A549 (cell line): ENCODE measurements around the gene GIT2. TPM values are rescaled to one million over a fixed set of nuclear protein-coding genes. Genes with fewer than 3 reads are reported as not detected.

Experiments used
- ATAC-seq, 2 experiments: fragments of 200-7000 bp in 1 of 2; fragments of >200 bp in 1 of 2; cut with Nextera tagmentation in 1 of 2; cut with Tn5 transposase in 1 of 2; 3 replicates each; pipeline versions ENCODE4 v1.8.0 to v1.9.1; 2018 to 2020; ENCODE audit warnings: mild to moderate bottlenecking in 1 of 2, moderate library complexity in 1 of 2
- CTCF ChIA-PET: fragments of 300-600 bp; sonication (Branson Sonifier 250); formaldehyde crosslinking; extraction: SDS; loops from one replicate; lab custom pipeline; 2021; ENCODE audit warnings: antibody characterized with exemption, inconsistent platforms; lab: Yijun Ruan, JAX
- POLR2A ChIA-PET: fragments of 350-600 bp; formaldehyde crosslinking; extraction: SDS; loops from one replicate; lab custom pipeline; 2021; ENCODE audit warnings: antibody characterized with exemption, inconsistent platforms; lab: Yijun Ruan, JAX
- DNase-seq, 2 experiments: peaks; one replicate each; pipeline versions ENCODE4 v3.0.0 to v3.0.0-alpha.2; 2011 to 2016; ENCODE audit warnings: low read depth in 1 of 2, low spot score in 1 of 2
- FAIRE-seq: peaks from 2 replicates; lab custom pipeline; 2011; peaks lifted over from hg19 to GRCh38; lab: Jason Lieb, UNC
- H3K27ac ChIP-seq, 2 experiments: fragments of >200 bp; sonication (Bioruptor Twin); formaldehyde crosslinking; 3 replicates each; pipeline ENCODE4 v1.5.1; 2016 to 2017
- H3K4me1 ChIP-seq: fragments of >200 bp; sonication (Bioruptor Twin); formaldehyde crosslinking; 3 replicates; pipeline ENCODE4 v1.6.1; 2016
- H3K4me2 ChIP-seq: fragments of >200 bp; sonication (Bioruptor Twin); formaldehyde crosslinking; 3 replicates; pipeline ENCODE4 v1.6.1; 2016
- H3K4me3 ChIP-seq: fragments of >200 bp; sonication (Bioruptor Twin); formaldehyde crosslinking; 3 replicates; pipeline ENCODE4 v1.5.1; 2016
- H3K9me3 ChIP-seq: fragments of >200 bp; sonication (Bioruptor Twin); formaldehyde crosslinking; 3 replicates; pipeline ENCODE4 v1.6.1; 2016
- CBX2 ChIP-seq: fragments of 200-600 bp; sonication (generic); IDR thresholded peaks from 2 replicates; pipeline ENCODE4 v1.6.1; 2016; ENCODE audit warnings: low read depth, mild to moderate bottlenecking, borderline replicate concordance
- CBX8 ChIP-seq: fragments of 200-600 bp; sonication (generic); IDR thresholded peaks from 2 replicates; pipeline ENCODE4 v1.6.1; 2016
- CHD4 ChIP-seq: fragments of 200-600 bp; sonication (generic); IDR thresholded peaks from 2 replicates; pipeline ENCODE4 v1.6.1; 2016; ENCODE audit warnings: antibody characterized with exemption, mild to moderate bottlenecking, borderline replicate concordance
- EP300 ChIP-seq, 2 experiments: fragments of >200 bp; sonication (Bioruptor Twin); formaldehyde crosslinking; IDR thresholded peaks; 2 replicates in 1 of 2; 3 replicates in 1 of 2; pipeline ENCODE4 v1.6.1; 2016 to 2017
- ESRRA ChIP-seq: fragments of 150-350 bp; IDR thresholded peaks from 2 replicates; pipeline ENCODE4 v1.6.1; 2014; ENCODE audit warnings: mild to moderate bottlenecking, low read length, borderline replicate concordance
- FOSB ChIP-seq: fragments of 250-450 bp; sonication (Bioruptor Pico); IDR thresholded peaks from 2 replicates; pipeline ENCODE4 v1.5.0; 2020; ENCODE audit warnings: mild to moderate bottlenecking, moderate library complexity
- HEYL ChIP-seq: fragments of 250-450 bp; sonication (Bioruptor Pico); IDR thresholded peaks from 2 replicates; pipeline ENCODE4 v1.8.0; 2021; ENCODE audit warnings: mild to moderate bottlenecking, moderate library complexity
- JUN ChIP-seq, 2 experiments: fragments of >200 bp; sonication (Bioruptor Twin); formaldehyde crosslinking; IDR thresholded peaks; 2 replicates in 1 of 2; 3 replicates in 1 of 2; pipeline ENCODE4 v1.6.1; 2016 to 2017
- MAFK ChIP-seq: fragments of 450-650 bp; IDR thresholded peaks from 2 replicates; pipeline ENCODE4 v1.6.1; 2014; ENCODE audit not compliant: partially characterized antibody
- MAZ ChIP-seq: fragments of 150-350 bp; IDR thresholded peaks from 2 replicates; pipeline ENCODE4 v1.6.1; 2014; ENCODE audit warnings: antibody characterized with exemption, low read depth, low read length, borderline replicate concordance
- POLR2AphosphoS2 ChIP-seq: conservative IDR thresholded peaks from 2 replicates; pipeline ENCODE4 v1.6.1; 2012; ENCODE audit warnings: low read length, improper control_type of control experiment, inconsistent platforms
- REST ChIP-seq: fragments of 200-600 bp; sonication (generic); IDR thresholded peaks from 2 replicates; pipeline ENCODE4 v1.6.1; 2016; ENCODE audit warnings: antibody characterized with exemption, mild to moderate bottlenecking, moderate library complexity
- RFX5 ChIP-seq: fragments of 450-650 bp; IDR thresholded peaks from 2 replicates; pipeline ENCODE4 v1.7.1; 2014; ENCODE audit warnings: antibody characterized with exemption, mild to moderate bottlenecking, moderate library complexity
- RNF2 ChIP-seq: fragments of 200-600 bp; sonication (generic); IDR thresholded peaks from 2 replicates; pipeline ENCODE4 v1.6.1; 2016; ENCODE audit warnings: low read depth, mild to moderate bottlenecking, antibody characterized with exemption, moderate library complexity, borderline replicate concordance
- SMC3 ChIP-seq: fragments of >200 bp; sonication (Bioruptor Twin); formaldehyde crosslinking; IDR thresholded peaks from 3 replicates; pipeline ENCODE4 v1.6.1; 2018; ENCODE audit warnings: inconsistent platforms
- SREBF2 ChIP-seq: fragments of 450-650 bp; IDR thresholded peaks from 2 replicates; pipeline ENCODE4 v1.6.1; 2014; ENCODE audit warnings: mild to moderate bottlenecking, moderate library complexity
- WGBS: methylation state at CpG from one replicate; pipeline ENCODE4 v1.1.6; 2017; ENCODE audit errors: missing lambda C conversion rate; 5-methylcytosine and 5-hydroxymethylcytosine counted together
- polyA plus RNA-seq, 4 experiments: library from polyadenylated mRNA; depleted of rRNA in 3 of 4; stranded (reverse); fragments of >200 nt; fragmentation: RNase III in 1 of 4; extraction: RNeasy Plus Mini Kit Qiagen cat#74134 plus additional on column Dnase treatment in 1 of 4; gene quantifications; 2 replicates in 3 of 4; 3 replicates in 1 of 4; pipeline ENCODE4 v1.2.3, GENCODE V29; 2011 to 2017
- TF ChIP-seq, protein P1 (sequence below): fragments of >200 bp; sonication (Bioruptor Twin); formaldehyde crosslinking; IDR thresholded peaks from 3 replicates; pipeline ENCODE4 v1.6.1; 2016
- TF ChIP-seq, protein P2 (sequence below): fragments of 250-450 bp; sonication (Bioruptor Pico); IDR thresholded peaks from 2 replicates; pipeline ENCODE4 v1.5.0; 2020; ENCODE audit warnings: low read depth, mild to moderate bottlenecking, moderate library complexity
- TF ChIP-seq, protein P3 (sequence below): fragments of 450-650 bp; IDR thresholded peaks from 2 replicates; pipeline ENCODE4 v1.6.1; 2014; ENCODE audit warnings: antibody characterized with exemption

Gene GIT2
- polyA plus RNA-seq, 2 of the 4 experiments (the other 2 are of a cell fraction) = 18.5 to 38.0 TPM

- no peak for DNase-seq
- H3K4me3 ChIP-seq = no peak overlapping the region
- no peak for FAIRE-seq
- POLR2A ChIA-PET = no interaction called here
- no peak for ATAC-seq
- no peak for TF ChIP-seq POLR2AphosphoS2
- TF ChIP-seq FOSB = no peak
- TF ChIP-seq JUN (IDR thresholded peaks at IDR 0.05) = no peak
- no peak for TF ChIP-seq CHD4
- TF ChIP-seq, protein P1, sequence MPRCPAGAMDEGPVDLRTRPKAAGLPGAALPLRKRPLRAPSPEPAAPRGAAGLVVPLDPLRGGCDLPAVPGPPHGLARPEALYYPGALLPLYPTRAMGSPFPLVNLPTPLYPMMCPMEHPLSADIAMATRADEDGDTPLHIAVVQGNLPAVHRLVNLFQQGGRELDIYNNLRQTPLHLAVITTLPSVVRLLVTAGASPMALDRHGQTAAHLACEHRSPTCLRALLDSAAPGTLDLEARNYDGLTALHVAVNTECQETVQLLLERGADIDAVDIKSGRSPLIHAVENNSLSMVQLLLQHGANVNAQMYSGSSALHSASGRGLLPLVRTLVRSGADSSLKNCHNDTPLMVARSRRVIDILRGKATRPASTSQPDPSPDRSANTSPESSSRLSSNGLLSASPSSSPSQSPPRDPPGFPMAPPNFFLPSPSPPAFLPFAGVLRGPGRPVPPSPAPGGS = no peak
- TF ChIP-seq CBX8 = no peak
- TF ChIP-seq REST = no peak
- TF ChIP-seq ESRRA = no peak
- TF ChIP-seq, protein P2, sequence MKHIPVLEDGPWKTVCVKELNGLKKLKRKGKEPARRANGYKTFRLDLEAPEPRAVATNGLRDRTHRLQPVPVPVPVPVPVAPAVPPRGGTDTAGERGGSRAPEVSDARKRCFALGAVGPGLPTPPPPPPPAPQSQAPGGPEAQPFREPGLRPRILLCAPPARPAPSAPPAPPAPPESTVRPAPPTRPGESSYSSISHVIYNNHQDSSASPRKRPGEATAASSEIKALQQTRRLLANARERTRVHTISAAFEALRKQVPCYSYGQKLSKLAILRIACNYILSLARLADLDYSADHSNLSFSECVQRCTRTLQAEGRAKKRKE (CRISPR knock-in tag) = no peak
- no peak for TF ChIP-seq EP300 (IDR thresholded peaks at IDR 0.05)
- TF ChIP-seq CBX2 = no peak
- TF ChIP-seq MAZ = no peak
- TF ChIP-seq, all 56 proteins: peak for 0
- WGBS = 91% methylated on average over 5 of the region's 5 CpGs
- CTCF ChIA-PET = interaction anchor here (0.6 to 0.7 kb wide), 3 partner anchors 22 to 74 kb away, joined by 3 read pairs; partner anchors contain the start of gene ANKRD13A
- H3K4me1 ChIP-seq = 0 out of 3 replicates have a peak, but pooled peaks cover 4% of the 10 kb centered on the region
- H3K4me2 ChIP-seq = no peak overlapping the region
- no peaks in the 10 kb centered on the region for H3K9me3 ChIP-seq
- H3K27ac ChIP-seq = no peak overlapping the region
Observed at GRCh38 chr12:109953656-109954055, 42.5 kb downstream of the GIT2 start.

- H3K9me3 ChIP-seq = no peaks in the 10 kb centered on the region
- TF ChIP-seq ESRRA (no peak), MAFK (no peak), RNF2 (no peak)
- TF ChIP-seq, all 56 proteins: peak for 0
- 0 out of 3 replicates have a peak, but pooled peaks cover 4% of the 10 kb centered on the region for H3K4me1 ChIP-seq
- POLR2A ChIA-PET = no interaction called here
- WGBS = 96% methylated on average over 8 of the region's 8 CpGs
- H3K4me3 ChIP-seq = no peak overlapping the region
- CTCF ChIA-PET = interaction anchor here (0.7 to 1.1 kb wide), 3 partner anchors 18 to 23 kb away, joined by 3 to 4 read pairs (median 3); no protein-coding TSS in a partner anchor
- DNase-seq (no peak), FAIRE-seq (no peak), ATAC-seq (no peak)
- no peak overlapping the region for H3K4me2 ChIP-seq
- no peak overlapping the region for H3K27ac ChIP-seq
Observed at GRCh38 chr12:109952873-109953272, 43.3 kb downstream of the GIT2 start.

GRCh38 chr12:109952160-109952858 lies 43.9 kb downstream of the GIT2 start:
- TF ChIP-seq, protein P1 = no peak
- TF ChIP-seq RFX5 (no peak), SMC3 (no peak), SREBF2 (no peak), CBX2 (no peak), HEYL (CRISPR knock-in tag) (no peak), MAFK (no peak)
- TF ChIP-seq, protein P3, sequence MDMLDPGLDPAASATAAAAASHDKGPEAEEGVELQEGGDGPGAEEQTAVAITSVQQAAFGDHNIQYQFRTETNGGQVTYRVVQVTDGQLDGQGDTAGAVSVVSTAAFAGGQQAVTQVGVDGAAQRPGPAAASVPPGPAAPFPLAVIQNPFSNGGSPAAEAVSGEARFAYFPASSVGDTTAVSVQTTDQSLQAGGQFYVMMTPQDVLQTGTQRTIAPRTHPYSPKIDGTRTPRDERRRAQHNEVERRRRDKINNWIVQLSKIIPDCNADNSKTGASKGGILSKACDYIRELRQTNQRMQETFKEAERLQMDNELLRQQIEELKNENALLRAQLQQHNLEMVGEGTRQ = no peak
- TF ChIP-seq, all 56 proteins: peak for 0
- FAIRE-seq (no peak), DNase-seq (no peak), ATAC-seq (no peak; a peak in 2 of 6 replicates)
- Histone ChIP-seq H3K4me3 (no peak overlapping the region), H3K27ac (no peak overlapping the region), H3K4me1 (0 out of 3 replicates have a peak, but pooled peaks cover 4% of the 10 kb centered on the region), H3K9me3 (no peaks in the 10 kb centered on the region), H3K4me2 (no peak overlapping the region)
- ChIA-PET POLR2A (no interaction called here), CTCF (interaction anchor here (0.8 to 1.2 kb wide), 5 partner anchors 8 to 107 kb away, joined by 3 to 6 read pairs (median 3); no protein-coding TSS in a partner anchor)
- 92% methylated on average over 11 of the region's 11 CpGs for WGBS
